Peyer's patch (tissue), 4 donors: Measurements from ENCODE around the gene RADIL. TPM values are rescaled to one million over a fixed set of nuclear protein-coding genes. Genes with fewer than 3 reads are reported as not detected.

Source experiments
- DNase-seq, 3 donors: peaks; one replicate each; pipeline ENCODE4 v3.0.0-alpha.2; 2017 to 2019
- H3K27ac ChIP-seq, 4 donors: fragments of 200-600 bp; sonication (generic); one replicate each; pipeline ENCODE4 v1.5.1; 2016 to 2019
- H3K27me3 ChIP-seq, 2 donors: fragments of 200-600 bp; sonication (generic); one replicate each; pipeline ENCODE4 v1.5.1; 2019
- H3K36me3 ChIP-seq, 3 donors: fragments of 200-600 bp; sonication (generic); one replicate each; pipeline ENCODE4 v1.5.1; 2016 to 2019
- H3K4me1 ChIP-seq, 4 donors: fragments of 200-600 bp; sonication (generic); one replicate each; pipeline ENCODE4 v1.5.1; 2016 to 2019
- H3K4me3 ChIP-seq, 4 donors: fragments of 200-600 bp; sonication (generic); 1 replicate in 3 of 4; 2 replicates in 1 of 4; pipeline ENCODE4 v1.5.1; 2016 to 2019; ENCODE audit warnings: mild to moderate bottlenecking in 1 of 4
- H3K9me3 ChIP-seq, 4 donors: fragments of 200-600 bp; sonication (generic); one replicate each; pipeline ENCODE4 v1.5.1; 2016 to 2019; ENCODE audit warnings: mild to moderate bottlenecking in 1 of 4
- CTCF ChIP-seq, 6 experiments: fragments of 450-650 bp in 4 of 6; fragments of 200-600 bp in 2 of 6; sonication (generic) in 1 of 6; IDR thresholded peaks; one replicate each; pipeline ENCODE4 v1.5.1; 2017 to 2019; ENCODE audit warnings: antibody characterized with exemption in 6 of 6, mild to moderate bottlenecking in 3 of 6, moderate library complexity in 1 of 6
- POLR2A ChIP-seq, 2 donors: fragments of 450-650 bp; IDR thresholded peaks; one replicate each; pipeline ENCODE4 v1.5.1; 2017; ENCODE audit warnings: antibody characterized with exemption in 2 of 2, mild to moderate bottlenecking in 2 of 2, moderate library complexity in 2 of 2
- small RNA-seq, 2 donors: library from RNA; depleted of rRNA; stranded (forward); fragments of <200 nt; gene quantifications; one replicate each; pipeline ENCODE3, GENCODE V24; 2016
- total RNA-seq, 4 donors: library from RNA; depleted of rRNA; stranded (reverse); fragments of >200 nt; gene quantifications; one replicate each; pipeline ENCODE4 v1.1.0, GENCODE V29; 2016

Gene RADIL
- total RNA-seq, 4 donors from 2014 or later = 1.1 to 16.5 (median 4.5) TPM

- Histone ChIP-seq H3K9me3 (no peaks in the 10 kb centered on the region), H3K27me3 (no peaks in the 10 kb centered on the region), H3K27ac (no peak overlapping the region), H3K36me3 (peaks cover 0 to 7% (median 0%) of the 10 kb centered on the region in 3 donors), H3K4me3 (no peak overlapping the region), H3K4me1 (peaks cover 0 to 32% (median 4%) of the 10 kb centered on the region in 4 donors)
- no peak for DNase-seq
- TF ChIP-seq POLR2A (IDR thresholded peaks at IDR 0.05) = no peak
- TF ChIP-seq CTCF (IDR thresholded peaks at IDR 0.05) = no peak
These were observed 133.7 kb downstream of the RADIL start for GRCh38 chr7:4749798-4750197.

- H3K36me3 ChIP-seq = peaks cover 0 to 3% (median 0%) of the 10 kb centered on the region in 3 donors
- no peaks in the 10 kb centered on the region for H3K9me3 ChIP-seq
- H3K4me3 ChIP-seq = no peak overlapping the region
- TF ChIP-seq CTCF (IDR thresholded peaks at IDR 0.05) (no peak), POLR2A (IDR thresholded peaks at IDR 0.05) (no peak)
- no peak overlapping the region for H3K27ac ChIP-seq
- no peaks in the 10 kb centered on the region for H3K27me3 ChIP-seq
- peaks cover 0 to 35% (median 6%) of the 10 kb centered on the region in 4 donors for H3K4me1 ChIP-seq
- no peak for DNase-seq
These were observed 134.2 kb downstream of the RADIL start for GRCh38 chr7:4749363-4749762.

Small RNA genes lying within 50 kb of the gene (small RNA-seq; reads per million reads assigned to genes)
- gene MIR4656 (0 reads per million in 2 donors), gene RF00019 (0 reads per million in 2 donors)

Other genes starting within 250 kb of the RADIL start
- gene FOXK1, start 201.4 kb downstream of the RADIL start, total RNA-seq = 10 to 100 TPM; 14.9 to 47.0 (median 36.1) TPM
- 10 to 100 TPM; 51.0 to 93.0 (median 69.9) TPM for gene AP5Z1, start 108.1 kb downstream of the RADIL start, total RNA-seq
- gene PAPOLB, start 21.7 kb downstream of the RADIL start, total RNA-seq = not detected
- not detected for gene MMD2, start 75.5 kb upstream of the RADIL start, total RNA-seq
- gene RBAK, start 162.1 kb upstream of the RADIL start, total RNA-seq = 10 to 100 TPM; 10.9 to 13.2 (median 11.8) TPM